ENCODE results near the gene C10orf71.

The C10orf71 gene

DNA sequence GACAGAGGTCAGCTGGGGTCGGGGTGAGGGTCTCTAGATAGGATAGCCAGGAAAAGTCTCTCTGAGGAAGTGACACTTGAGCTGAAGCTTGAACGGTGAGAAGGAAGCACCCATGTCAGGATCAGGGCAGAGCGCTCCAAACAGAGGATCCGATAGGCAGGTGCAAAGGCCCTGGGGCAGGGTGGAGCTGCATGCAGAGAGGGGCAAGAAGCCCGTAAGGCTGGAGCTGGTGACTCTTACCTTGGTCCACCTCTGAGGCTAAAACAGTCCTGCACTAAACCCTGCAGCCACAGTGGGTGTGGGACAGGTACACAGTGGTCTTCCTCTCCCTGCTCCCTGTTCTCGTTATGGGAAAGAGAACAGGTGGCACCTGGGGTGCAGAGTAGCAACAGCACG lies 5.8 kb upstream of the C10orf71 start:
- DNase-seq (ENCODE audit: low spot score), result no peak

DNA sequence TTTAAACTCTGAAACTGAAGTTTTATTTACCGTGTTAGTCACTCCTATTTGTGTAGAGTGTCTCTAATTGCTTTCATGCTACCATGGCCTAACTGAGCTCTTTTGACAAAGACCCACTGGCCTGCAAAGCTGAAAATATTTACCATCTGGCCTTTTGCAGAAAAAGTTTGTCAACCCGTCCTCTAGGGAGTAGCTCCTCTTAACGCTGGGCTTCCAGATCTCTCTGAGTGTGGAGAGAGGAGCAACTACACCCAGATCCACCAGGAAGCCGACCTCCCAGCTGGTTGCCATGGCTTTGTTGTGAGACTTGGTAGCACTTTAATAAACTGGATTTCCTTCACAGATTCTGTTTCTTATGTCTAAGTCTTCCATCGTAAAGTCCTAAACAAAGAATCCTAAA lies 4.2 kb upstream of the C10orf71 start:
- no peak for DNase-seq (ENCODE audit: low spot score)

DNA sequence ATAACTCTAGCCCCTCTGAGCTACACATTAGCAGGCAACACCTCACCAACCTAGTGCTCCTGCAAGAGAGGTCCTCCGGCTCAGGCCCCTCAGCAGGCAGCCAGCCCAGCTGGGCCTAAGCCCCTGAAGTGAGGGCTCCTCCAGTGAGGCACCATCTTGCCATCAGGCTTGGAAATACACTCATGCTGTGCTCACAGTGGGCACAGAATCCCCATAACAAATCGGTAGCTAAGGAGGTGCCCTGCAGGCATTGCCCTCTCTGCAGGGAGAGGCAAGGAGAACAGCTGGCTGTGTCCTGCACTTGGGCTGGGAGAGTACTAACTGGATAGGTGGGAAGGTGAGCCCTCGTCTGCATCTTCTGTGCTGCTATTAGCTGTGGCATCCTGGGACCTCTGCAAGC lies 3.7 kb upstream of the C10orf71 start:
- no peak for DNase-seq (ENCODE audit: low spot score)

DNA sequence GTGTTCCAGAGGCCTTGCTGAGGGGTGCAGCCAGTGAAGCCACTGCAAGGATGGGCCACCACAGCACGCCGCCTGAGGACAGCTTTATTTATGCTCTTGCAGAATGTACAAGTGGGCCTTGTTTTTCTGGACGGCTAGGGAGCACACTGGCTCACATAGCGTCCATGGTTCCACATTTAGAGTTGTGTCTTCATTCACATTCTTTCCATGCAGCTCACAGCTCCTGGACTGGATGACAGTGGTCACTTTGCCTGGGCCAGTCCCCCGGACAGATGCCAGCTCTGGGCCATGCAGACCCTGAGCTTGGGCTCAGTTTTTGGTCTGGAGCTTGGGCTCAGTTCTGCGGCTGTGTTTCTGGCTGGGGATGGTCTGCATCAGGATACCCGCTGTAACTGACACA lies 2.6 kb upstream of the C10orf71 start:
- no peak for DNase-seq (ENCODE audit: low spot score)

DNA sequence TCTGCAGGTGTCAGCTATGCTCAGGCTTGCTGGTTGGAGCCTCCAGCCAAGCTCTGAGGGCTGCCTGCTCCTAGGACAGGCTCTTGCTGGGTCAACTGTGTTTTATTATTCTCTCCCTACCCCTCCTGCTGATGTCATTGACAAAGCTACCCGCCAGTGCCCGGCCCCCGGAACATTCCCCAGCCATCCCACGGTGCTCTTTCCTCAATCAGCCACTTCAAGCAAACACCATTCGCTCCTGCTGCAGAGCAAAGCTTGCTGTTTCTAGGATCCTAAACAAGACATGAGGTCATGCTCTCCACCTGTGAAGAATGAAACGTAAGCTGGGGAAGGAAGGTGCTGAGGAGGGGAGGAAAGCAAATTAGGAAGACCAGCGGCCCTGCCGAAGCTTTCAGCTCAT lies 2.1 kb upstream of the C10orf71 start:
- no peak for DNase-seq (ENCODE audit: low spot score)

DNA sequence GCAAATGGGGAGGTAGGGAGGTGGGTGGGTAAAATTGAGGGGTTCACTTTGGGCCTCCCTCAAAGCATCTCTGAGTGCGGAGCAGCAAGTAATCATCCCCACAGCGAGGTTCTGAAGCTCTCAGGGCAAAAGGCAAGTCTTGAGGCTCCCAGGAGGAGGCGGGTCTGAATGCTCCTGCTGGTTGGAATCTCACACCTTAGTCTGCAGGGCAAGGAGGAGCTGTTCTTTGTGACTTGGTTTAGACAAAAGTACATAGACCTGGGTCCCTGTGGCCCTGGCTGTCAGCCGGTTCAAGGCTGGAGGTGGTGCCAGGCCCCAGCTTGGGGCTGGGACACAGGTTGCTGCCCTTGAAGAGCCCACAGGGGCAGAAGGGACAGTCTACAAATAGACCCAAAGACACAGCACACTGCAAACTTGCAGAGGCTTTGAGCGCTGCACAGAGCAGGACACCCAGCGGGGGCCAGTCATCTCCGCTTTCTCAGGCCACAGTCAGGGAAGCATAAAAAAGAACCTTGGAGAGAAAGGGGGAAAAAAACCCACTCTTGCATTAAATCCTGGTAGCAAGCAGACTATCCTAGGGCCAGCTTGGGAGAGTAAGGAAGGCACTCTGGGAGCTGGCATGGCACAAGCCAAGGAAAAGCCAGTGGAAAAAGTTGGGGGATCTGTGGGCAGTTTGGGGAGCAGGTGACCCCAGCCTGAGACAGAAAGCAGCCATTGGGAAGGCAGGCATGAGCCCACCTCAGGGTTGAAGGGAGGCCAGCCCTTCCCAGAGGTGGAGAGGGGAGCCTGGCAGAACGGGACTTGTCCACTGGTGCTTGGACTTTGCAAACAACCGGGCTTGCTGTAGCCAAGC lies 926 bp upstream of the C10orf71 start:
- no peak for DNase-seq (ENCODE audit: low spot score)

DNA sequence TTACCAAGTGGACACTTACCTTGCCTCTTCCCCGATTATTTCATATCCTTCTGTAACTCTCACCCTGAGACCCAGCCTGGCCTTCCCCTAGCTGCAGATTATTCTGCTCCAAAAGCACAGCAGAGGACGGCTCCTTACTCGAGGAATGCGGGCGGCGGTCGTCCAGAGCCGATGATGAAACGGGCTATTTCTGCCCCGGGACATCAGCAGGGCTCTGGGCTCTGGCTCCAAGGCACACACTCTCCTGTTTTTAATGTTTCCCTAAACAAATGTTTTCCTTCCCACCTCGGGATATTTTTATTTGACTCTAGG lies 343 bp upstream of the C10orf71 start:
- no peak for DNase-seq (ENCODE audit: low spot score)

DNA sequence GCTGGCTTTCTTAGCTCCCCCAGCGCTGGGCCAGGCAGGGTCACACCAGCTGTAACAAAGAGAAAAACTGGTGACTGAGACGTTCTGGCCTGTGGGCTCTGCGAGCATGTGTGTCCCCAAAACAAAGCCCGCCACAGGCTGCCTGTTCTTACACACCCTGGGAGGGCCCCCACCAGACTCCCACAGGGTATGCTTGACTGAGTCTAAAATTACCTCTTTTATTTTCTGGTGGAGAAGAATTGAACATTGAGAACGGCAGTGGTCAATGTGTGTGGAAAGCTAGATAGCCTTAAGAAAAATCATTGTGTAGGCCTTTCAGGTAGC lies 808 bp downstream of the C10orf71 start:
- no peak for DNase-seq (ENCODE audit: low spot score)

DNA sequence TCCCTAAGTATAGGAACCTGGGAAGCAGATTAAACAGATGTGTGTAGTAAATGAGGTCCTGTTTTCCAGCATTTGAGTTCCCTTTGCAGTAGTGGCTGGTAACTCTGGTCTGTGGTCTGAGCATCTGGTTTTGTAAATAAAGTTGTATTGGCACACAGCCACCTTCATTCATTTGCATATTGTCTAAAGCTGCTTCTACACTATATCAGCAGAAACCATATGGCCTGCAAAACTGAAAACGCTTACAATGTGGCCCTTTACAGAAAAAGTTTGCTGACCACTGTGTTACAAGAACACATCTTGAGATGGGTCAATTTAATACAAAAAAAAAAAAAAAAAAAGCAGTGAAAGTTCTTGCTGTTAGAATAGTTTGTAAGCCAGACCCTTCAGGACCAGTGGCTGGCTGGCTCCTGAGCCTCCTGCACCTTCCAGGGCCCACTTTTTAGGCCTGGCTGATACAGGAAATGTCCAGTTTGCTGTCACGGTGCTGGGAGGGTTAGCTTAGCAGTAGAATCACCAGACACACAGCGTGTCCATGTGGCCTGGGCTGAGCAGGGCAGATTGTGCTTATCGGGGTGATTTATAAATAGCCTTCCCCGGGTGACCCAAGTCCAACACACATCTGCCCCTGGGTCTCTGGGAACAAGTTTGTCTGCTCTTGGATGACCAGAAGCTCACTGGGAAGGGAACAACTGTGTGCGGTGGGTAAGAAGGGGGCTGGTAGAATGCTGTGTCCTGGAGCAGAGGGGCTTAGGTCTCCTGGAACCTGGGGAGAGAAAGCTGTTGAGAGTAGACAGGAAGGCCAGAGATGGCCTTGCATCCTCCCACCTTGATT lies 1.4 kb downstream of the C10orf71 start:
- no peak for DNase-seq (ENCODE audit: low spot score)

DNA sequence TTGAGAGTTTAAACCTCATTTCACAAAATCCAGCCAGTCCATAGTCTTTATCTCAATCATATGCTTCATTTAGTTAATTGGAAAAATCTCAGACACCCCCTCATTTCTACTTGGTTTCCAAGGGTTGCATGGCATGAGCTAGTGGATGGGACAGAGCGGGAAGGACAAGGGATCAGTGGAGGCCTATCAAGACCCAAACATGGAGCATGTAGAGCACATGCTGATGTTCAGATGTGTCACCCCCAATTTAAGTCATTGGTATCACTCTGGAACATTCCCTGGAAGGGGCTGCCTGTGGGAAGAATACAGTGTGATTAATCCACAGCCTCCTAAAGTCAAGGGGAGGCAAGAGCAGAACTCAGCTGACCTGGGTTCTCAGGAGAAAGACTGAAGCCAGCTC lies 2.3 kb downstream of the C10orf71 start:
- DNase-seq (ENCODE audit: low spot score), result no peak

DNA sequence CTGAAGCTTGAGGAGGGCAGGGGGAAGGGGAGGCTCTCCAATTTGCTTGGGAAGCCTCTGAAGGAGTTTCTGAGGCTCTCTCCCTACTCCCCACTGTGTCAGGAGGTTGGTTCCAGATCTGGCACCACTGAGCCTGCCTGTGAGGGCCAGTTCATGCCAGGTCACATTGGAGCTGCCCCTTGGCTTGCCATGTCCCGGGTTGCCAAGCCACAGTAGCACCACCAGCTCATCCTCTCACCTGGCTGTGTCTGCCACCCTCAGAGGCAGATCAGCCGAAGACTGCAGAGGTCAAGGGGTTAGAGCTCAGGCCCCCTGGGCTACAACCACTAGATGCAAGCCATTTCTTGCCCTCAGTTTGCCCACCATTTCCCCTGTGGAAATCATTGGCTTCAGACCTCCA lies 3.1 kb downstream of the C10orf71 start:
- no peak for DNase-seq (ENCODE audit: low spot score)

DNA sequence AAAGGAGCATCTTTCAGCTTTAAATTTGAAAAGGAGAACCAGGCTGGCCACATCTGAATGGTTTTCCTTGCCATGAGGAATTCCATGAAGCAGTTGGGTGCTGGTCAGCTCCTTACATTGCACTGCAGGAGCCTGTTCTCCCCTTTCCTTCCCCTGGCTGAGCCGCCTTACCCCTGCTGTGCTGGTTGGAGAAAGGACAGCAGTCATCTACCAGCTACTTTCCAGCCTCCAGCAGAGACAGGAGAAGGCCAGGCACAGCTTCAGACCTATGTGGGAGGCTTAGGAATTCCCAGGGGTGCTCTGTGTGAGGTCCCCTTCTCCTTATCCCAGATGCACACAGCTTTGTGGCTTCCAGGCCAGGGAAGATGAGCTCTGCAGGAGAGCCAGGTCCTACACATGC lies 4.7 kb downstream of the C10orf71 start:
- DNase-seq (ENCODE audit: low spot score), result no peak

DNA sequence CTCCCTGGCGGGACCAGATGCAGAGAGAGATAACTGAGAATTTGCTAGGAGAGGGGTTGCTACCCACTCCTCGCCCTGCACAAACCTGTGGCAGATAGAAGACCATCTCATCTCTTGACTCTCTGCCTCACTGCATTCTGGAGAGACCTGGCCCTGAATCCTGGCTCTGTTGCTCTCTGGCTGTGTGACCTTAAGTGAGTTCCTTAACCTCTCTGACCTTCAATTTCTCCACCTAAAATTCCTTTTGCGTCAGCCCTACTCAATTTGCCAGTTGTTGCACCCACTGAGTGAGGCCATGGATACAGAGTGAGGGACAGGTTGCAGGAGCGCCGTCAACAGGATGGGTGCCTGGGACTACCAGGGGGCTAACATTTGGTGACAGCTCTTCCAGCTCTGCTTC lies 5.2 kb downstream of the C10orf71 start:
- no peak for DNase-seq (ENCODE audit: low spot score)

DNA sequence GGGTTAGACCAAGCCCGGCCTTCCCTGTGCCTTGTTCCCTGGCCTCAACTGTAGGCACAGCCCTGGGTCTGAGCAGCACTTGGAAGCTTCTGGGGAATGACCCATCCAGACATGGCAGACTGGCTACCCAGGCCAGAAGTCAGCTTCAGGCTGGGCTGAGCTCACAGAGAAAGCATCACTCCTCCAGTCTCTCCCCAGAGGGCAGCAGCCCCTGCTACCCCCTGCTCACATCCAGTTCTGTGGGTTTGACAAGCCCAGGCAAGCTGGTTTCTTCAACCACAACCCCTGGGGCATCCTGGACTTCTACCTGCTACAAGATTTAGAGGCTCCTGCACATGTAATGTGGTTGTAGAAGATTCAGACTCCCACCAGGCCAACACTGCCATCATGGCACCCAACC lies 9.0 kb downstream of the C10orf71 start:
- no peak for DNase-seq (ENCODE audit: low spot score)

DNA sequence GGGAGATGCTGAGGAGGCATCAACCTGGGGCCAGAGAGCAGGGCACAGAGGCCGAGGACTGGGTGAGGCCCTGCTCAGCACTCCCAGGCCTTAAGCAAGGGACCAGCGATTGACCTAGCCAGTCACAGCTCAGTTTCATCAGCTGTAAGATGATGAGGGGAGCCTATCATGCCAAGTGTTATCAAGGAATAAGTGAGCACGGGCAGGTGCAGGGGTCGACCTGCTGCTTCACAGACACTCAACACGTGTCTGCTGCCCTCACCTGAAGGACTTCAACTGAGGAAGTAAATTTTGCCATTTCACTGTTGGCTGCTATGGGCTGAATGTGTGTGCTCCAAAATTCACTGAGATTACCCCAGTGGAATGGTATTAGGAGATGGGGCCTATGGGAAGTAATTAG lies 9.9 kb downstream of the C10orf71 start:
- no peak for DNase-seq (ENCODE audit: low spot score)

DNA sequence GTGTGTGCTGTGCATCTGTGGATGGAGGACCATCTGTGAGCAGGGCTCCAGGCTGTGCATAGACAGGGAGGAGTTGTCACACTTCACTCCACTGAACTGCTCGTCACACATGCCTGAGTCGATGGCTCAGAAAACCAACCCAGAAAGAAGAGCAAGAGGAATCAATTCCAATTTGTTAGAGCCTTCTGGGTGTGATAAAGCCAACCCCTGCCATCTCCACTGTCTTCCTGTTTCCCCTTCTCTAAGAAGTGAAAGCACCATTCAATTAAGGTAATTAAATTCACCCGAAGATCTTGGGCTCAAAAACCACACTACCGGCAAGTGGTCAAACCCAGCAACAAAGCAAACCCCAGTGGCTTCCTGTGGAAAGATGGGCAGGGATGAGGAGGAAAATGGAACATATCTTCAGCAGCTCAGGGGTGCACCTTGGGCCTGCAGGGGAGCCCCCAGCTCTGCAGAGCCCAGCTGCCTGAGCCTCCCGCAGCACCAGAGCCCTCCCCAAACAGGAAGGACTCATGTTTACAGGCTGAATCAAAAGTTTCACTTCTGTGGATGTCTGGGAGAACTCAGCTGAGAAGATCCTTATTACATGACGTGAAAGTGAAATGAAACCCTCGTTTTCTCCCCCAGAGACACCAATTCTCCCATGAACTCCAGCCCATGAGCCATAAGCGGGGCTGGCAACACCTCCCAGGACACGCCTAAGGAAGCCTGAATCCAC lies 10.9 kb downstream of the C10orf71 start:
- no peak for DNase-seq (ENCODE audit: low spot score)

DNA sequence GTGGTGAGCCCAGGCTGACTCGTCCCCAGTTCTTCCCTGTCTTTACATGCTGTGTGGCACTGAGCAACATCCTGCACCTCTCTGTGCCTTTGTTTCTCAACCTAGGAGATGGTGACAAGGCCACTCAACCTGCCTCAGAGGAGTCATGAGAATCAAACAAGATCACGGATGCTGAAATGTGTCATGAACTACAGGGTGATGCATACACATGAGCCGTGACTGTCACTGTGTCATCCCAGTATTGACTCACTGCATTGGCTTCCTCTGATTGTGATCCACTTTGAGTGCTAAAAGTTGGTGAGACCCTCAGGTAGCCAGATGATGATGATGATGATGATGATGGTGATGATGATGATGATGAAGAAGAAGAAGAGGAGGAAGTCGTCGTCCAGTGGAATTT lies 11.5 kb downstream of the C10orf71 start:
- DNase-seq (ENCODE audit: low spot score), result no peak

DNA sequence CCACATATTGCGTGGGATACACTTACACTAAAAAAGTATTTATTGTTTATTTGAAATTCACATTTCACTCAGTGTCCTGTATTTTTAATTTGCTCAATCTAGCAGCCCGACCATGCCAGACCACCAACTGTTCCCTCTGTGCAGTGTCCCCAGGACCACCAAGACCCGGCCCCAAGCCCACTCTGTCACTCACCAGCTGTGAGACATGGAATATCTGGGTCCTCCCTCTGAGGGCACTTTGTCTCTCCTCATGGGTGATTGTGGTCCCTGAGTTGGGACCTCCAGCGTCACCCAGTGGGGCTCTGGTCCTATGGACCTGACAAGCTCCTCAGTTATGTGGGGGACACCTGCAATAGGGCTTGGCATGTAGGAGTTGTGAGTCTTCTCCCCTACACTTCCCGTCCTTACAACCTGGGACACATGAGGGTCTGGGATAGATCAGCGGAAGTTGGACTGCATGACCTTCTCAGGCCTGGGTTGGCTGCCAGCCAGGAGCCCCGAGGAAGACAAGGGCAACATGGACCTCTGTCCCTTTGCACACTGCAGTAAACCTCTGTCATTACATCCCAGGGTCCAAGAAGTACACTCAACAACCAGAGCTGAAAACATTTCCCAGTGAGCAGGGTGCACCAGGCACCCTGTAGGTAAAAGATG lies 12.1 kb downstream of the C10orf71 start:
- DNase-seq (ENCODE audit: low spot score), result no peak

DNA sequence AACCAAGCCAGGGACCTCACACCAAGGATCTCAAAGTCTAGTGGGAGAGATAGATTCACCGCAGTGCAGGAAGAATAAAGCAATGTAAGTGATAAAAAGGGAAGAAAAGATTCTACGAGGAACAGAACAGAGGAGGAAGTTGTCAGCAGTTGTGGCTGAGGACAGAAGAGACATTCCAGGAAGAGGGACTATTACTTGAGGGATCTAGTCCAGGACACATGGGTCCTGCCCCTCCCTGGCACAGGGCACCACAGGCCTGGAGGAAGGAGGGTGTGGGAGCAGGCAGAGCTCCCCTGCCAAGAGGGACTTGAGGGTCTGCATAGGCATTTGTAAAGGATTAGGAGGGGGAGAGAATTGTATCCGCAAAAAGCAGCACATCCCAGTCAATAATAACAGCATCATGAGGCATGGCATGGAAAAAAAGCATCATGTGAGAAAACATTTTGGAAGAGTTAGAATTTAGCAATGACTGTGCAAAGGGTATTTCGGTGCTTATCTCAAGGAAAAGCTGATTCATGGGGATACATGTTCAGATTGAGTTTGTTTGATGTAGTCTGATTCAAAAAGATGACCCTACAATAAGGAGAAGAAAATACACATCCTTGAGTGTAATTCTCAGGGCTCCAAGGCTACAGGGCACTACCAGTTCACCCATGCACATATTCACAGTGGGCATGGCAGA lies 12.7 kb downstream of the C10orf71 start:
- DNase-seq (ENCODE audit: low spot score), result no peak

DNA sequence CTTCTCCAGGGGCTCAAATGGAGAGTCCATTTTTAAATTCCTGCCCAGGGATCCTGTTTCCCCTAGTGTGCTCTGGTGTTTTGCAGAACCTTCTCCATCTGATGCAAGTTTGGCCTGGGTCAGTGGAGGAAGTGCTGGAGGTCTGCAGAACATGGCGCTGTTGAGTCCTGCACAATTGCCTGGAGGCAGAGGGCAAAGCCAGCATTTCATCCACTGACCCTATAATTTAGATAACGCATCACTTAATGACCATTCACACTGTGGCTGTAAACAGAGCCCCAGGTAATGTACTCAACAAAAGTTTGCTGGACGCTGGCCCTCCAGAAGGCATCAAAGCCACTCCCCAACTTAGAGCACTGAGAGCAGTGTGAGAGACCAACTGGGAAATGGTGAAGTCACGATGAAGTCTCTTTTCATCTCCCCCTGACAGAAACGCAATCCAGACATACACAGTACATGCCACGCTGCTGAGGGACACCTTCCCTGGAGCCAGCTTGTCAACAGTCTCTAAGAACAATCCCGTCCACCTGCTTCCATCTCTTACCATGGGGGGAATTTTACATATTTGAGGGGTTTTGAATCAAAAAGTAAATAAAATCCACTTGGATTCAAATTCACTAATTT lies 13.4 kb downstream of the C10orf71 start:
- DNase-seq (ENCODE audit: low spot score), result no peak

DNA sequence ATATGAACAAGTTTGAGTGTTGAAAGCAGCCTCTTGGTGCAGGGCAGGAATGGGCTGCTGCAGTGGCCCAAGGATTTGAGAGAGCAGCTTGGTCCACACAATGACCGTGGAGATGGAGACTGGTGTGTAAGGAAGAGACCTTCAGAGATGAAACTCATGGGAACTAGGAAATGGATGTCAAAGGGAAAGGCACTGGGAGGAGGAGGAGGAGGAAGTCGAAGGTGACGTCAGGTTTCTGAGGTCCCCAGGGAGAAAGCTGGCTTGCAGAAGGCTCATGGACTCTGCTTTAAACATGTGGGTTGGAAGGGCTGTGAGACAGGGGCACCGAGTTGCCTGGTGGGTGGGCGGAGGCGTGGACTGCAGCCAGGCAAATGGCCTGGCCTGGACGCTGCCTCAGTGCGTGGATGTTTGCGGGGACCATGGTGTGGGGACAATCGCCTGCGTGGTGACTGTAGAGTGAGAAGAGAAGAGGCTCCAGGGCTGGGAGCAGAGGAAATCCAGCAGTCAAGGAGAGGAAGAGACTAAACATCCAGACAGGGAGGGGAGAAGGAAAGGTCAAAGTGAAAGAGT lies 14.6 kb downstream of the C10orf71 start:
- no peak for DNase-seq (ENCODE audit: low spot score)

Measured in SW480 (cell line).